Measurements from ENCODE around the gene ITPR1. TPM values are rescaled to one million over a fixed set of nuclear protein-coding genes. Genes with fewer than 3 reads are reported as not detected.

Gene ITPR1
- total RNA-seq, 1 experiment from 2014 or later = 13.2 TPM

- no peak for DNase-seq (ENCODE audit: low read depth)
Observed at GRCh38 chr3:4533489-4534443, 40.6 kb downstream of the ITPR1 start.

- DNase-seq (ENCODE audit: low read depth) = no peak
Observed at GRCh38 chr3:4534906-4535305, 41.8 kb downstream of the ITPR1 start.

- DNase-seq (ENCODE audit: low read depth) = no peak
Observed at GRCh38 chr3:4536260-4536659, 43.1 kb downstream of the ITPR1 start.

DNA sequence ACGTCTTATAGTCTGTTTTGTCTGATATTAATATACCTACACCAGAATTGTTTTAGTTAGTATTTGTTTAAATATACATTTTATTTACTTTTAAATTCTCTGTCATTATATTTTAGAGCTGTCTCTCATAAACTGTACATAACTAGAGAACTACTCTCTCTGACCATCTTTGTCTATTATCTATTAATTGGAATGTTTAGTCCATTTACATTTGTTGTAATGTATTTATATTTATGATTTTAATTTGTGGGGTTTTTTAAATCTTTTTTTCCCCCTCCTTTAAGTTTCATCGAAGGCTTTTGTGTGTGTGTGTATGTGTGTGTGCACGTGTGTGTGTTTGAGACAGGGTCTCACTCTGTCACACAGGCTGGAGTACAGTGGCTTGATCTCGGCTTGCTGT, 47.1 kb downstream of the ITPR1 start:
- DNase-seq (ENCODE audit: low read depth) = no peak

GRCh38 chr3:4543110-4543509, 50.0 kb downstream of the ITPR1 start:
- no peak for DNase-seq (ENCODE audit: low read depth)

DNA sequence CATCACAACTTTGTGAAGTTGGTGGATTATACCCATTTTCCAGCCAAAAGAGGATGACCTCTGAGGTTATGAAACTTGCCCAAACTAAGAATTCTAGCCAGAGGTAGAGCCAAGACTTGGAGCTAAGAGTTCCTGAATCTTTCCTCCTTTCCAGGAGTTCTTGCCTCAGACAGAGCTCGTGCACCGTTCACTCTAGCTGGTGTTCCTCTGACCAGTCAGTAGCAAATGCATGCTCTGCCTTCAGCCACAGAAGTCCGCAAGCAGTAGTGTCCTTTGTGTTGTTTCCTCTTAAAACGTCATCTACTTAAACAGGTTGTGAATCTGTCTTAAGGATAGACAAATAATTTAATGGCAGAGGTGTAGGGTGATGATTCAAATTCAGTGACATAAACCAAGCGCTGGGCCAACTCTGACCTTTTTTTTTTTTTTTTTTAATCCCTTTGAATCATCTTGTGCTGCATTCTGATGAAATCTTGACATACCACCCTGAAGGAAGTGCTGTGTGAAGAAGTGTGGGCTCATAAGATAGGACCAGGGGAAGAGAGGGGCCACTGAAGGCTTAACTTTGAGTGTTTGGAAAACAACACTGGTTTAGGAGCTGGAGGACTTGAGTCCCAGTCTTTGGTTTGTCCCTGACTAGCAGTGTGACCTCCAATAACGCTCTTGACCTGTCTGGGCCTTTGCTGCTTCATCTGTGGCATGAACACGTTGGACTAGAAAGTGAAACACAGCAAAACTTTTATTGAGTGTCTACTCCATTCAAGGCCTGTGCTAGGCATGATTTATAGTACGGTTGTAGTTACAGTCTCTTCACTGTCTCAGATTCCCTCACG, 53.4 kb downstream of the ITPR1 start:
- no peak for DNase-seq (ENCODE audit: low read depth)

DNA sequence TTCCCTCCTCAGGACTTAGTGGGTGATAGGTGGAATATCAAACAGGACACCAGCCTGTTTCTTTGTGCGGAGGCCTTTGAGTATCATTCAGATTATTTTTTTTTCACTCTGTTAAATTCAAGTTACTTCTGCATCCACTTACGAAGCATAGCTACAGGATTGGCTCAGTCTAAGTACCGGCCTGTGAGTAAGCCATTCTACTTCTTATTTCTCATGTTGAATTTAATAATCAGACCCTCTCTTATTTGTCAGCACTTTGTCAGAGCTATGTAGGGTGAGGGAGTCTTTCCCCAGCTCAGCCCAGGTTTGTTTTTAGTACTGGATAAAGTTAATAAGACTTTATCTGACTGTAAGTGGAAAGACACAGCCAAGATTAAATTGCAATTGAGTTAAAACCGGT, 54.7 kb downstream of the ITPR1 start:
- no peak for DNase-seq (ENCODE audit: low read depth)

GRCh38 chr3:4548356-4548755, 55.2 kb downstream of the ITPR1 start:
- no peak for DNase-seq (ENCODE audit: low read depth)

GRCh38 chr3:4548780-4549179, 55.6 kb downstream of the ITPR1 start:
- DNase-seq (ENCODE audit: low read depth) = no peak

- DNase-seq (ENCODE audit: low read depth) = no peak
Observed at GRCh38 chr3:4549896-4550295, 56.7 kb downstream of the ITPR1 start.

- DNase-seq (ENCODE audit: low read depth) = no peak
Observed at GRCh38 chr3:4551051-4551711, 58.0 kb downstream of the ITPR1 start.

DNA sequence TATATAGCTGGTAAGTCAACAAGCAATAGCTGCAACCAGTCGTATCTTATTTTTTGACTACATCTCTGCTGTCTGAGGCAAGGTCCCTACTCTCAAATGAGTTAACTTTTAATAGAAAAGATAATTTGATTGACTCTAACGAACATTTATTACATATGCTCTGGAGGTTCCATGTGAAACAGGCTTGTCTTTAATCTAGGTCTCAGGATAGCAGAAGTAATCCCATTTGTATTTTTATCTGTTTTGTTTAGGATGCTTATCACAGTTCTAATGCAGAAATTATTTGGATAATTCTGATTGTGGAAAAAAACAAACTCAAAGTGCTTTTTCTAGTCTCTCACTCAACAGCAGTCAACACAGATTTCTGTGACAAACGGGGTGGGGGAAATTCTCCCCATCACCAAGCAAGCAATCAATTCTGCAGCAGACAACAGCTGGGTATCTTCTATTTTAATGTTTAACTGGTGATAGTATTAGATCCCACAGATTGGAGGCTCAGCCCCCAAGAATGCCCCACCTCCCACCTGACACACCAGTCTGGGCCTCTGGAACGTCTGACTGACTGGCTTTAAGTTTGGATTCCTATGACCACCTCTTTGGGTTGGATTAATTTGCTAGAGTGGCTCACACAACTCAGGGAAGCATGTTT, 58.8 kb downstream of the ITPR1 start:
- DNase-seq (ENCODE audit: low read depth) = no peak

DNA sequence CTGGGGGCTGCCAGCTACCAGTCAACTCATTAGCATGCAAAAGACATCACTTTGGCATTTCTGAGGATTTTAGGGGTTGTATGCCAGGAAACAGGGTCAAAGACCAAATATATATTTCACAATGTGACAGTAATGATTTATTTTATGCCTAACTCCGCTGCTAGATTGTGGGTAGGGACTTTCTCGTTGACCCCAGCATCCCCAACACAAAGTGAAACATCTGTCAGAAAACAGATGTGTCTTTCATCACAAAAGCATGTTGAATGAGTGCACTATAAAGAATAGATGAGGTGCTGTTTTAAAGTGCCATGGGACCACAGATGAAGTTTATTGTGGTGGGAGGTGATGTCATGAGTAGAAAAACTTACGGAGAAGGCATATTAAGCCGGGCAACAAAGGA, 59.7 kb downstream of the ITPR1 start:
- no peak for DNase-seq (ENCODE audit: low read depth)

- no peak for DNase-seq (ENCODE audit: low read depth)
Observed at GRCh38 chr3:4561661-4562060, 68.5 kb downstream of the ITPR1 start.

- DNase-seq (ENCODE audit: low read depth) = no peak
Observed at GRCh38 chr3:4562595-4562994, 69.4 kb downstream of the ITPR1 start.

- no peak for DNase-seq (ENCODE audit: low read depth)
Observed at GRCh38 chr3:4564270-4564669, 71.1 kb downstream of the ITPR1 start.

- DNase-seq (ENCODE audit: low read depth) = no peak
Observed at GRCh38 chr3:4564928-4565586, 71.9 kb downstream of the ITPR1 start.

DNA sequence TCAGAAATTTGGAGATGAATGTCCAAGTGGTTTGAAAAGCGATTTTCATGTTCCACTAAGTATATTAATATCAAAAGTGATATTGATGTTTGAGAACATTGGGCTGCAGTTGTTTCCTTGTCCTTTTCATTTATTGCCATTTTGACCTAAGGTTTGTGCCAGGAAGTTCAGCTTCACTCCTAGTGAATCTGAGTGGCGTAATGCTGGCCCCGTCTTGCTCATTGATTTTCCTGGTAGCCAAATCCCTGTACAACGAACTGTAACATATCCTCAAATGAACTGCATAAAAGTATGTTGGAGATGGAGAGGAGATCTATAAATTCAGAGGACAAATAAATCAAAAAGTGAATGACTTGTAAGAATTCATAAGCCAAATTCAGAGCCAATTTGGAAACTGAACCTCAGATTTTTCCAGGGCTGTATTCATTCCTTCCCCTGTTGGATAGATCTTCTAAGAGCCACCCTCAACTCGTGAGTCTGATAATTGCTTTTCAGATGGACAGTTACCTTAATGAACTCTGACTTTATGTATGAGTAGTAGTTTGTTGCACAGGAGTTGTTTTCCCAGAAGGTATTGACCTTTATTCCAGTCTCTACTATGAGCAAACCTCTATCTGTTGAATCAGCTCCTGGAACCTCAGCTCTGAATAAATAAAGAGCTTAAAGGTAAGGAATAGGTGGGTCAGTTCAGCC, 72.8 kb downstream of the ITPR1 start:
- no peak for DNase-seq (ENCODE audit: low read depth)

DNA sequence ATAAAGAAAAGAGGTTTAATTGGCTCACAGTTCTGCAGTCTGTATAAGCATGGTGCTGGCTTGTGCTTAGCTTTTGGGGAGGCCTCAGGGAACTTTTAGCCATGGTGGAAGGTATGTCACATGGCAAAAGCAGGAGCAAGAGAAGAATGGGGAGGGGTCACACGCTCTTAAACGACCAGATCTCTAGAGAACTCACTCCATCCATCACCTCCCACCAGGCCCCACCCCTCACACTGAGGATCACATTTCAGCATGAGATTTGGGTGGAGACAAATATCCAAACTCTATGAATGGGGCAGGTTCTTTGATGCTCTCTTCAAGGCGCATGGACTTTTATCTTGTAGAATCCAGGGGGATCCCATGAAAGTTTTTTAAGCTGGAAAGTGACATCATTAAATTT, 75.7 kb downstream of the ITPR1 start:
- DNase-seq (ENCODE audit: low read depth) = no peak

DNA sequence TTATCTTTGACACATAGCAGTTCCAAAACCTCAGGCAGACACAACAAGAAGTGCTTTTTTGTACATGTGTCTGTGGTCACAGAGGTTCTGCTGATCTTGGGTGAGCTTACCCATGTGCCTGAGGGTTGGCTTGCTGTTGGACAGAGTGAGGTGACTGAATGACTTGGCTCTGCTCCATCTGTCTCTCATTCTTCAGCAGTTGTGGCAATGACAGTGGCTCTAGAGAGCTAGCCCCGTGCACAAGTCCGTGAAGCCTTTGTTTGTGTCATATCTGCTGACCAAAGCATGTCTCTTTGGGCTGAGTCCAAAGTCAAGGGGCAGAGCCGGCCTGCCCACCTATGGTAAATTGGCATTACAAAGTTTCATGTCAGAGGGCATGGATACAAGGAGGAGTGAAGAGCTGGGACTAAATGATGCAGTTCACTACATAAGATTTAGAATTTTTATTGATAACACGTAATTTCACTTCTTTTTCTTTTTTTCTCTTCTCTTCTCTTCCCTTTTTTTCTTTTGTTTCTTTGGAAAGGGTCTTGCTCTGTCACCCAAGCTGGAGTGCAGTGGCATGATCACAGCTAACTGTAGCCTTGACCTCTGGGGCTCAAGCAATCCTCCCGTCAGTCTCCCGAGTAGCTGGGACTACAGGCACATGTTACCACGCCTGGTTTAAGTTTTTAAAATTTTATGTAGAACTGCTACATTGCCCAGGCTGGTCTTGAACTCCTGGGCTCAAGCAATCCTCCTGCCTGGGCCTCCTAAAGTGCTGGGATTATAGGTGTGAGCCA, 77.9 kb downstream of the ITPR1 start:
- peak; percentile 24 for DNase-seq (ENCODE audit: low read depth)
